GM18526 (cell line): ENCODE data around the gene EPB41L3.

Experiments
- POLR2A ChIP-seq: IDR thresholded peaks from 3 replicates; pipeline ENCODE4 v1.6.1; 2011; ENCODE audit not compliant: insufficient read length; ENCODE audit errors: extremely low read depth

The EPB41L3 gene

DNA sequence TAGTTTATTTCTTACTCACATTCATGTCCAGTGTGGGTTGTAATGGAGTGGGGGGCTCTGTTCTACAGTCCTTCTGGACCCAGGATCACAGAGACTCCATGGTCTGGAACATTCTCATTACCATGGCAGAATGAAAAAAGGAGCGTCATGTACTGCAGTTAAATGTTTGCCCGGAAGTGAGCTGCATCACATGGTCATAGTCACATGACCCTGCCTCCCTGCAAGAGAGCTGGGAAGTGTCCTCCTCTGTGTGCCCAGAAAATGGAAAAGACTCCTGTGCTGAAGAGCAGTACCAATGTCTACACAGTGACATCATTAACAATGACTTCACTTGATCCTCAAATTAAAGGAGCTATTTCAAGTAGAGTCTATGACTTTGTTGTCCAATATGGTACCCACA is 174.3 kb downstream of the EPB41L3 start:
- TF ChIP-seq POLR2A: no peak

DNA sequence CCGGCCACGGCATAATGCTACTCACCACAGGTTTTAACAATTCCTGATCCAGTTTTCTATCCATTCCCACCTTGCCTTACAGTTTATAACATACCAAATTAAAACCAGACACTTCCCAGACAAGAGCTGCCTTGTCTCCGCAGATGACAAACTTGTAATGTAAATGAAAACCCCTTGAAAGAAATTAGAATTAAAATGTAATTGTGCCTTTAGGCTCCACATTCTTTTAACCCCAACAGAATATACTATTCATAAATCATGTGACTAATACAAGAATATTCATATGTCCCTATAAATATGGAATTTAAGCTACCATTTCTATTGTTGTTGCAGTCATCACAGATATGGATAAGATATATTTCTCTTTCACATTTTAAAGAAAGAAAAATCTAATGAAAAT is 178.4 kb downstream of the EPB41L3 start:
- TF ChIP-seq POLR2A: no peak

DNA sequence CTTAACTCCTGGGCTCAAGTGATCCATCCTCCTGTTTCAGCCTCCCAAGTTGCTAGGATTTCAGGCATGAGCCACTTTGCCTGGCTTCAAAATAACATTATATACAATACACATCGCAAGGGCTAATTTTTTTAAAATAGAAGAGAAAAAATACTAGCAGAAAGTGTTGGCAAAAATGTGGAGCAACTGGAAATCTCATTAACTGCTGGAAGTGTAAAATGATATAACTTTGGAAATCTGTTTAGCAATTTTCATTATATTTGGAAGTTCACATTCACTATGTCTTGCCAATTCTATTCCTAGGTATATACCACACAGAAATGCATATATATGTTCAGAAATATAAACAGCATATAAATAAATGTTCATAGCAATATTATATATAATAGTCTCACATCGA is 193.2 kb downstream of the EPB41L3 start:
- no peak for TF ChIP-seq POLR2A
